ENCODE data around the gene CD84.
"Not testable (repeated sequence)": the region's sequence is repeated elsewhere in the genome, so short reads cannot be mapped to it uniquely, and the experiment has no call there.

The CD84 gene

GRCh38 chr1:160544647-160545046, 34.6 kb downstream of the CD84 start:
- in situ Hi-C loops (cut with MboI; ENCODE audit: low sequenced_read_pairs): loop anchor here (5.0 to 10.0 kb wide), 2 partner anchors 63 to 120 kb away; no protein-coding TSS in a partner anchor

- in situ Hi-C loops (cut with MboI; ENCODE audit: low sequenced_read_pairs): loop anchor here (10.0 kb wide), 1 partner anchor 118 kb away; no protein-coding TSS in a partner anchor
Measured at GRCh38 chr1:160542303-160542945, 36.9 kb downstream of the CD84 start.

DNA sequence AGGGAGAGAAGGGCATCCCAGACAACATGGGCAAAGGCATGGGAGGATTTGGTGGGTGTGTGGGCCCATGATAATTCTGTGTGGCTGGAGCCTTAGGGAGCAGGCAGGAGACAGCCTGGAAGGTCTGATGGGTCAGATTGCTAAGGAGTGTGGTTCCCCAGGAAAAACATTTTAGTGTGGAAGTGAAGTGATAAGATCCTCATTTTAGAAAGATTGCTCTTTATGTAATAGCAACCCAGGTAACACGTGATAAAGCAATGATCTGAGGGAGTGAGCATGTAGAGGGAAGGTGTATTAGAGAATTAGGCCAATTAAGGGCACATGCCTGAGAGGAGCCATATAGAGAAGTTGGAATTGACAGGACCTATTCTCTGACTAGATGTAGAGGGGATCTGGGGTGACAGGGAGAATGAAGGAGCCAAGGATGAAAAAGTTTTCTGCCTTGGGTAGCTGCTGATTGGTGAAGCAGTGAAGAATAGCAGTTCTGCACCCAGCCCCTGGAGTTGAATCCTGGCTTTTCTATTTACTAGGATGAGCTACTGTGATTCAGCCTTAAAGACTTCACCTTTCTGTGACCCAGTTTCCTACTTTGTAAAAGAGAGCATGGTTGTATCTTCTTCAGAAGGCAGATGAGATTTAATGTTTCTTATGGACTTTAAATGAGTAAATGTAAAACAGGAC, 37.5 kb downstream of the CD84 start:
- in situ Hi-C loops (cut with MboI; ENCODE audit: low sequenced_read_pairs): loop anchor here (10.0 kb wide), 1 partner anchor 117 kb away; no protein-coding TSS in a partner anchor

- in situ Hi-C loops (cut with MboI; ENCODE audit: low sequenced_read_pairs): loop anchor here (10.0 kb wide), 1 partner anchor 116 kb away; no protein-coding TSS in a partner anchor
Measured at GRCh38 chr1:160540859-160541233, 38.5 kb downstream of the CD84 start.

DNA sequence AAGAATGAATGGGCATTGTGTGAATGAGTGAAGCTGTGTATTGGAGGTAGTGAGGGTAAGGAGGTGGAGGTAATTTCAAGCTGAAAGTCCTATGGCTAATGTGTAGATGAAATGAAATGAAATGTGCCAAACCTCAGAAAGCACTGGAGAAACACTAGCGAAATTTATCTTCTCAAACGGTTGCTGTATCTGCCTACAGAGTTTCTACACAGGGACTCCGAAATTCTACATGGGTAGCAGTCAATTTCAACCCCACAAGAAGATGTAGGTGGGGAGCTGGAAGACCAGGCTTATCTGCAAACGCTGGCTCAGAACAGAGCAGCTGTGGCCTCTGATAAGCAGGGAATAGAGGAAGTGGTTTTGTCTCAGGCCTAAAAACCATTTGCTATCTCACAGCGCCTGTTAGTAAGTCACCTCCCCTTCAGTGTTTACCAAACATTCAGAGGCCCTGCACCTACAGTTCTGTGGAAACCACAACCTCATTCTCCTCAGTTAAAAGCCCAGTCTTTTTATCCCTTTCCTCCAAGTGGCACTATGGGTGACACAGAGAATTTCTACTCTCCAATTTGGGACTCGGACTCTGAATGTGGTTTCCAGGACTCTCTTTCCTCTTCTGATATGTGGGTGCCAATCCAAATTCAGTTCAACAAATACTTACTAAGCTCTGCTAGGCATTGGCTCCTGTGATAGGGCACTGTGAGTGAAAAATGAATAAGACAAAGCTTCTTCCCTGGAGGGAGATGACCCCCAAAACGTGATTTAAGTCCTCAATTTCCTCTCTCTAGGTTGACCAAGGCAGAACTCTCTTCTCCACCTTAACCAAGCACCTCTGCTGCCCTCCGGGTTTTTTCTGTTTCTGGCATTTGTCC, 39.1 kb downstream of the CD84 start:
- in situ Hi-C loops (cut with MboI; ENCODE audit: low sequenced_read_pairs): loop anchor here (10.0 kb wide), 1 partner anchor 115 kb away; no protein-coding TSS in a partner anchor

DNA sequence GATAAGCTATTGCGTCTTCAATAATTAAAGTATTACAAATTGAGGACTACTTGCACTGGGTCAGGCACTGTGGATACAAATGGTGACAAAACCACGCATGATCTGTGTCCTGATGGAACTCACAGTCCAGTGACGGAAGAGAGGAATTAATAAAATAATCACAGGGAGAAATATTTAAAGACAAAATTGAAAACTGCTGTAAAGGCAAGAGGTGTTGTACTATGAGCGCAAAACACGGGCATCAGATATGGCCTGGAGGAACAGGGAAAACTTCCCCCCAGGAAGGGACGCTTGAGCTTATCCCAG, 39.7 kb downstream of the CD84 start:
- in situ Hi-C loops (cut with MboI; ENCODE audit: low sequenced_read_pairs): no loop called here

DNA sequence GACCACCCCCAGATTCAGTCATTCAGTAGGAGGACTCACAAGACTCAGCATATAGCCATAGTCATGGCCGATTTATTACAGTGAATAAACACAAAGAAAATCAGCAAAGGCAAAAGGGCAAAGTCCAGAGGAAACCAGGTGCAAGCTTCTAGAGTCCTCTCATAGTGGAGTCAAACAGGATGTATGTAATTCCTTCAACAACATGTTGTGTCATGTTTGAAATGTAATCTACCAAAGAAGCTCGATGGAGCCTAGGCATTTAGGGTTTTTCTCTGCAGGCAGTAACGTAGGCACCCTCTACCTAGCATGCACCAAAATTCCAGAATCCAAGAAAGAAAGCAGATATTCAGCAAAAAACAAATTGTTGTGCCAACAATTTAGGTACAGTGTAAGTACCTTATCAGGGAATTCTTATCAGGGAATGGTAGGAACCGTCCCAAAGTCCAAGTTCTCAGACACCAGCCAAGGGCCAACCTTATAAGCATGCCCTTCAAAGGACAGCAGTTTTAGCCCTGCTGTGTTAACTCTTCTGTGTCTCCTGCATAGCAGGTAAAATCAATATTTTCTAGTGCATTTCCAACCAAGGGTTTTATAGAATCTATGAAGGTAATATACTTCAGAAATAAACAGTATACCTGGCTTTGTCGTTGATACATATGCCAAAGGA, 40.2 kb downstream of the CD84 start:
- in situ Hi-C loops (cut with MboI; ENCODE audit: low sequenced_read_pairs): no loop called here

GRCh38 chr1:160537714-160538665, 41.3 kb downstream of the CD84 start:
- in situ Hi-C loops (cut with MboI; ENCODE audit: low sequenced_read_pairs): no loop called here

DNA sequence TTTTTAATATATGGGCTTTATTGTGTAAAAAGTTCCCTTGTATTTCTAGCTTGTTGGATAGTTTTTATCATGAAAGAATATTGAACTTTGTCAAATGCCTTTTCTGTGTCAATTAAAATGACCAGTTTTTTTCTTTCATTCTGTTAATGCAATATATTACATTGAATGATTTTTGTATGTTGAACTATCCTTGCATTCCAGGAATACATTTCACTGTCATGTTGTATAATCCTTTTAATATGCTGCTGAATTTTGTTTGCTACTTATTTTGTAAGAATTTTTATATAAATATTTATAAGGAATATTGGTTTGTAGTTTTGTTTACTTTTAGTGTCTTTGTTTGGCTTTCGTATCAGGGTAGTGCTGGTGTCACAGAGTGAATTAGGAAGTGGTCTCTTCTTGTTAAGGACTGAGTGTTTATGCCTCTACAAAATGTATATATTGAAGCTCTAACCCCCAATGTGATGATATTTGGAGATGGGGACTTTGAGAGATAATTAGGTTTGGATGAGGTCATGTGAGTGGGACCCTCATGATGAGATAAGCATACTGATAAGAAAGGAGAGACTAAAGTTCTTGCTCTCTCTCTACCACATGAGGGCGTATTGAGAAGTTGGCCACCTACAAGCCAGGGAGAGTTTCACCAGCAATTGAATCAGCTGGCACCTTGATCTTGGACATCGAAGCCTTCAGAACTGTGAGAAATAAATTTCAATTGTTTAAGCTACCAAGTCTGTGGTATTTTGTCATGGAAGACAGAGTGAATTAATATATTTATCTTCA, 44.3 kb downstream of the CD84 start:
- in situ Hi-C loops (cut with MboI; ENCODE audit: low sequenced_read_pairs): no loop called here

- in situ Hi-C loops (cut with MboI; ENCODE audit: low sequenced_read_pairs): not testable (repeated sequence)
Measured at GRCh38 chr1:160532557-160532813, 46.8 kb downstream of the CD84 start.

- in situ Hi-C loops (cut with MboI; ENCODE audit: low sequenced_read_pairs): not testable (repeated sequence)
Measured at GRCh38 chr1:160531809-160532556, 47.3 kb downstream of the CD84 start.

DNA sequence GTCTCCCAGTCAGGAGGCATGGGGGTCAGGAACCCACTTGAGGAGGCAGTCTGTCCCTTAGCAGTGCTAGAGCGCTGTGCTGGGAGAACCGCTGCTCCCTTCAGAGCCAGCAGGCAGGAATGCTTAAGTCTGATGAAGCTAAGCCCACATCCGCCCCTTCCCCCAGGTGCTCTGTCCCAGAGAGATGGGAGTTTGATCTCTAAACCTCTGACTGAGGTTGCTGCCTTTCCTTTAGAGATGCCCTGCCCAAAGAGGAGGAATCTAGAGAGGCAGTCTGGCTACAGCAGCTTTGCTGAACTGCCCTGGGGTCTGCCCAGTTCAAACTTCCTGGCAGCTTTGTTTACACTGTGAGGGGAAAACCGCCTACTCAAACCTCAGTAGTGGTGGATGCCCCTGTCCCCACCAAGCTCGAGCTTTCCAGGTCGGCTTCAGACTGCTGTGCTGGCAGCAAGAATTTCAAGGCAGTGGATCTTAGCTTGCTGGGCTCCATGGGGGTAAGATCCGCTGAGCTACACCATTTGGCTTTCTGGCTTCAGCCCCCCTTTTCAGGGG, 49.8 kb downstream of the CD84 start:
- in situ Hi-C loops (cut with MboI; ENCODE audit: low sequenced_read_pairs): not testable (repeated sequence)

GRCh38 chr1:160523789-160524188, 55.5 kb downstream of the CD84 start:
- in situ Hi-C loops (cut with MboI; ENCODE audit: low sequenced_read_pairs): not testable (repeated sequence)

DNA sequence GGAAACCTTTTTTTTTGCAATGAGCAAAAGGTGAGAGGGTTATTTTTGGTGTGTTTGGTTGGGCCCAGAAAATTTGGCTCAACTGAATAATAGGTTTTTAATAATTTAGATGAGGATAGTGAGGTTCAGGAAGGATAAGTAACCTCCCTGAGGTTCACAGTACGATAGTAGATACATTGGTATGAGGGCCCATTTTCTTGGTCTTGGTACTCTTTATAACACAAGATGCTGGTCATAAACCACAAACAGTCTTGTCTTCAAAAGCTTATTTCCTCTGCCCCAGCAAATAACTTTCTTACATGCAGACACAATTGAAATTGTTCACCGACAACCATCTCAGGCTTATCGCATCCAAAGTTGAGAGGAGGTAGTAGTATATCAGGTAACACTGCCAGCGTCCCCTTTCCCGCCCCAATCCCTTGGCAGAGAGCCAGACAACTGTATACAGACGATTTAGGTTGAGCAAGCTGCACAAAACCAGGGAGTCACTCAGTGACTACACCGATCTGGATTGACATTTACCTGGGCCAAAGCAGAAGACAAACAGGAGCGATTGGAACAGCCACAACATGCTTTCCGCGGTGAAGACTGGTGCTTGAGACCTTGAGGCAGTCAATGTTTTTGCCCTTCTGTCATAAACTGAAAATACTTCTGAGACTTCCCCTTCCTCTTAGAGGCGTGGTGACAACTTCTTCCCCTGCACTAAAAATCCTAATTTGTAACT, 56.5 kb downstream of the CD84 start, which contains the start of gene SLAMF6:
Gene SLAMF6 (minus strand): TSS at position 634 of the 724 bp plus-strand sequence. CDS start 63 bp downstream, at position 571.
- in situ Hi-C loops (cut with MboI; ENCODE audit: low sequenced_read_pairs): no loop called here

- in situ Hi-C loops (cut with MboI; ENCODE audit: low sequenced_read_pairs): no loop called here
Measured at GRCh38 chr1:160522136-160522535, 57.2 kb downstream of the CD84 start.

DNA sequence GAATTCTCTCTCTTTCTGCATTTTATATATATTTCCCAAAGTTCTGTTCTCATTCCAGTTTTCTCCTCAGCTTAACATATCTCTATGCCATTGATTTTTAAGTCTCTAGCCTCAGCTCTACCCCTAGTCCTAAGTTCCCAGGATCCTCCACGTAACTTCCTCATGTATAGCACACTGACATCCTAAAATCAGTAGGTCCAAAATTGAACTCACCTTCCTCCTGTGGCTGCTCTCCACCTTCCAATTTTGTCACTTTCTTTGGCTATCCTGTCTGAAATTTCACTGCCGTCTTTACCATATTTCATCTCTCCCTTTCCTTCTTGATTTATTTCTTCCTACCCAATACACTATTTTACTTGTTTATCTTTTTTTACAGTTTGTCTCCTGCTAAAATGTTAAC, 57.7 kb downstream of the CD84 start:
- in situ Hi-C loops (cut with MboI; ENCODE audit: low sequenced_read_pairs): no loop called here

DNA sequence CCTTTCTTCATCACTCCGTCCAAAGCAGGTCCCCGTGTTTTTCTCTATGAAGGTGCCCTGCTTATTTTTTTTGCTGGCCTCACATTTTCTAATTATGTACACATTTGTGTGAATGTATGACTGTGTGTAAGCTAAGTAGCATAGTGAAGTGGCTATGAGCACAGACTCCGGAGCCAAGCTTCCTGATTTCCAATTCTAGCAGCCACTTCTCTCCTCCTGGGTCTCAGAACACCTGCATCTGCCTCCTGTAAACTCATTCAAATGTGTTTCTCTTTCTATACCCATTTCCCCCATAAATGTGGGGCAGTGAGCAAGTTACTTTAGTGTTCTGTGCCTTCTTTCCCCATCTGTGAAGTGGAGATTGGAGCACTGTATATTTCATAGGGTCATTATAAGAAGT, 58.3 kb downstream of the CD84 start:
- in situ Hi-C loops (cut with MboI; ENCODE audit: low sequenced_read_pairs): no loop called here

DNA sequence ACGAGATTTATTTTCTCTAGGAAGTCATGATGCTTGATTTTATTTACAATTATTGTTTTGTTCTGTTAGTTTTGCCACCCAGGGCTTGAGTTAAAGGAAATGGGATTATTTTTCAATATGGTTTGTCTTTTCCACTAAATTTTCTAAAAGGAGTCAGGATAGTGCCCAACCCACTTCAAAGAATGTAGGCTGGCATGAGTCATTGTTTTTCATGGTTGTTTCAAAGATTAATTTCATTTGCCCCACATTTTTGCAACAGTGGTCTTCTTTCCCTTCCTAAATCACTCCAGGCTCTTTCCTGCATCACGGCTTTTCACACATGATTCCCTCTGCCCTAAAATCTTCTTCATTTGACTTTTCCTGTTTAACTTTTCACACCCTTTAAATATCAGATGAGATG, 58.7 kb downstream of the CD84 start:
- in situ Hi-C loops (cut with MboI; ENCODE audit: low sequenced_read_pairs): no loop called here

Data from HL-60/S4 (cell line).